Heart right ventricle (tissue), 16 donors: ENCODE results near the gene UPF3A. TPM values are rescaled to one million over a fixed set of nuclear protein-coding genes. Genes with fewer than 3 reads are reported as not detected.

Experiments used
- ATAC-seq, 8 donors: fragments of 200-7000 bp; cut with Tn5 transposase; one replicate each; pipeline ENCODE4 v1.9.1; 2020; ENCODE audit warnings: mild to moderate bottlenecking in 8 of 8, moderate library complexity in 8 of 8, moderate number of reproducible peaks in 1 of 8
- DNase-seq, 2 donors: peaks; one replicate each; pipeline ENCODE4 v3.0.0-alpha.2; 2020
- H3K27ac ChIP-seq, 10 donors: fragments of 200-600 bp; sonication (generic) in 2 of 10; one replicate each; pipeline versions ENCODE4 v1.5.0 to v1.8.0; 2020 to 2022; ENCODE audit warnings: mild to moderate bottlenecking in 3 of 10
- H3K27me3 ChIP-seq, 7 donors: fragments of 200-600 bp; one replicate each; pipeline ENCODE4 v1.8.0; 2021 to 2022; ENCODE audit warnings: mild to moderate bottlenecking in 2 of 7
- H3K36me3 ChIP-seq, 9 donors: fragments of 200-600 bp; sonication (generic) in 1 of 9; one replicate each; pipeline versions ENCODE4 v1.5.0 to v1.8.0; 2020 to 2022; ENCODE audit warnings: mild to moderate bottlenecking in 2 of 9
- H3K4me1 ChIP-seq, 9 donors: fragments of 200-600 bp; sonication (generic) in 1 of 9; one replicate each; pipeline versions ENCODE4 v1.5.0 to v1.8.0; 2020 to 2022; ENCODE audit warnings: mild to moderate bottlenecking in 4 of 9
- H3K4me3 ChIP-seq, 10 donors: fragments of 200-600 bp; sonication (generic) in 2 of 10; one replicate each; pipeline versions ENCODE4 v1.5.0 to v1.8.0; 2020 to 2022; ENCODE audit warnings: mild to moderate bottlenecking in 7 of 10, moderate library complexity in 2 of 10
- H3K9me3 ChIP-seq, 11 donors: fragments of 200-600 bp in 10 of 11; sonication (generic) in 2 of 11; one replicate each; pipeline versions ENCODE4 v1.5.0 to v1.8.0; 2013 to 2022; ENCODE audit warnings: mild to moderate bottlenecking in 2 of 11, control low read depth in 1 of 11, moderate library complexity in 1 of 11
- WGBS, 2 donors: extraction: QIAGEN DNeasy Blood & Tissue Kit; methylation state at CpG; one replicate each; pipeline ENCODE4 v1.1.7; 2013; ENCODE audit warnings: inconsistent platforms in 1 of 2; 5-methylcytosine and 5-hydroxymethylcytosine counted together
- intact Hi-C, 10 donors: fragments of 100-400 bp; cut with DNase I; formaldehyde crosslinking; loops; one replicate each; pipeline versions ENCODE4 v1.11.1 to v1.14.2; 2022
- polyA plus RNA-seq, 2 donors: library from polyadenylated mRNA; stranded (reverse); fragments of 200-250 nt; gene quantifications; one replicate each; pipeline ENCODE4 v1.2.3, GENCODE V29; 2013
- total RNA-seq, 10 donors: library from RNA; stranded (reverse); fragmentation: NEBNext Ultra II Directional in 3 of 10; extraction: Animal tissue kit (Norgen Biotek cat#: 25700) in 3 of 10; gene quantifications; one replicate each; pipeline versions ENCODE4 v1.2.1 to v1.2.4, GENCODE V29; 2021 to 2023
- TF ChIP-seq, protein P1 (sequence below), 9 donors: fragments of 200-600 bp; sonication (generic) in 2 of 9; IDR thresholded peaks; one replicate each; pipeline versions ENCODE4 v1.5.0 to v1.8.0; 2021 to 2022; ENCODE audit warnings: antibody characterized with exemption in 9 of 9, mild to moderate bottlenecking in 5 of 9, moderate library complexity in 1 of 9
- donor health status: Arrhythmogenic right ventricular cardiomyopathy.
- donor health status: ischemic (EF 13 %, LVEDD 7.1; RV severe dilation, severe dysfunction).
- donor health status: healthy with polysubstance abuse.
- donor health status: DM: no; HTN: yes; CAD: no.
- donor health status: DM: no; HTN: no; CAD: no.
- donor health status: ischemic (EF 25% LVEDD 6.9; RV normal size, moderate dysfunction).
- donor health status: ischemic (EF 25% LVEDD 5.7; RV mildly dilated, moderate dysfunction).
- donor health status: healthy.
- donor health status: DM: yes; HTN: yes; CAD: no.
- donor health status: Ischemic cardiomyopathy.
- donor health status: ischemic (EF 35%, LVEDD 5.7; RV mildly dilated, moderate dysfunction).
- donor health status: nonischemic (EF 11% LVEDD 7.7; RV severe dilation, severe dysfunction).
- donor health status: DM: yes; HTN: yes; CAD: no.
- donor health status: PGD.
- donor health status: ischemic (EF 29% LVEDD 5.4; RV normal size, mild dysfunction).
- donor health status: nonischemic (EF 23%, LVEDD 6.1; RV moderate dilation, normal function).

The UPF3A gene
- total and polyA plus RNA-seq, 12 donors = 16.6 to 105 (median 20.4) TPM

DNA sequence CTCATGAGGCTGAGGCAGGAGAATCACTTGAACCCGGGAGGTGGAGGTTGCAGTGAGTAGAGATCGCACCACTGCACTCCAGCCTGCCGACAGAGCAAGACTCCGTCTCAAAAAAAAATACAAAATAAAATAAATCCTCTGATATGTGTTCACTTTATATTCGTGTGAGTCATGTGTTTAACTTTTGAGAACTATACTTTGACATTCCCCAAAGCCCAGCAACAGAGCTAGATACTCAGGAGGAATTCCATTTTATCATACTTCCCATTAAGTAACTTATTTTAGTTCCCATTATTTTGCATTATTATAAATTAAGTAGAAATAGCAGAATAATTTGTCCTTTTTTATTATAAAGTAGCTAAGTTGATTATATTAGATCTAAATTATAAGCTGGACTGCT, 29.6 kb downstream of the UPF3A start:
- no peak for ATAC-seq
- TF ChIP-seq, protein P1, sequence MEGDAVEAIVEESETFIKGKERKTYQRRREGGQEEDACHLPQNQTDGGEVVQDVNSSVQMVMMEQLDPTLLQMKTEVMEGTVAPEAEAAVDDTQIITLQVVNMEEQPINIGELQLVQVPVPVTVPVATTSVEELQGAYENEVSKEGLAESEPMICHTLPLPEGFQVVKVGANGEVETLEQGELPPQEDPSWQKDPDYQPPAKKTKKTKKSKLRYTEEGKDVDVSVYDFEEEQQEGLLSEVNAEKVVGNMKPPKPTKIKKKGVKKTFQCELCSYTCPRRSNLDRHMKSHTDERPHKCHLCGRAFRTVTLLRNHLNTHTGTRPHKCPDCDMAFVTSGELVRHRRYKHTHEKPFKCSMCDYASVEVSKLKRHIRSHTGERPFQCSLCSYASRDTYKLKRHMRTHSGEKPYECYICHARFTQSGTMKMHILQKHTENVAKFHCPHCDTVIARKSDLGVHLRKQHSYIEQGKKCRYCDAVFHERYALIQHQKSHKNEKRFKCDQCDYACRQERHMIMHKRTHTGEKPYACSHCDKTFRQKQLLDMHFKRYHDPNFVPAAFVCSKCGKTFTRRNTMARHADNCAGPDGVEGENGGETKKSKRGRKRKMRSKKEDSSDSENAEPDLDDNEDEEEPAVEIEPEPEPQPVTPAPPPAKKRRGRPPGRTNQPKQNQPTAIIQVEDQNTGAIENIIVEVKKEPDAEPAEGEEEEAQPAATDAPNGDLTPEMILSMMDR (IDR thresholded peaks at IDR 0.05) = no peak
- WGBS, 2 donors = 85 to 87% methylated on average over 5 of the region's 5 CpGs
- DNase-seq = no peak
- Histone ChIP-seq H3K4me1 (peaks cover 0 to 23% (median 17%) of the 10 kb centered on the region in 9 donors), H3K36me3 (peaks cover 0 to 18% (median 12%) of the 10 kb centered on the region in 9 donors), H3K27me3 (no peaks in the 10 kb centered on the region), H3K9me3 (no peaks in the 10 kb centered on the region), H3K27ac (no peak overlapping the region), H3K4me3 (no peak overlapping the region)
- intact Hi-C loops = no loop called here

DNA sequence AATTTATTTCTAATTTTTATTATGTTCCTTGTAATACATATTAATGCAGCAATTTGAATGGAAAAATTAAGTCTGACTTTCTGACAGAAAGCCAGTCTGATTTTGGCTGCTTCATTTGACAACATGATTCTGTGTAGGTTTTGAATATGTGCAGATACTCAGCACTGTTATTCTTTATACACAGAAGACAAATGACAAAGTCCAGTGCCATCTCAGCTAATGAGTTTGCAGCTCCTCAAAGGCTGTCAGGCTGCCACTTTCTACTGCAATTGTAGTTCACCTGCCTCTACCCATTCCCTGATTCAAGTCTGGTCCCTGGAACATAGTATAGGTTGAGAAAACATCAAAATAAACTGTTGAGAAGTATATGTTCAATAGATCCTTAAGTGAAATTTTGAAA, 30.0 kb downstream of the UPF3A start:
- Histone ChIP-seq H3K36me3 (peaks cover 0 to 13% (median 8%) of the 10 kb centered on the region in 9 donors), H3K4me1 (peaks cover 0 to 27% (median 18%) of the 10 kb centered on the region in 9 donors), H3K9me3 (no peaks in the 10 kb centered on the region), H3K27me3 (no peaks in the 10 kb centered on the region), H3K27ac (no peak overlapping the region), H3K4me3 (no peak overlapping the region)
- no peak for ATAC-seq
- intact Hi-C loops = no loop called here
- no peak for DNase-seq
- TF ChIP-seq, protein P1 (IDR thresholded peaks at IDR 0.05) = no peak

DNA sequence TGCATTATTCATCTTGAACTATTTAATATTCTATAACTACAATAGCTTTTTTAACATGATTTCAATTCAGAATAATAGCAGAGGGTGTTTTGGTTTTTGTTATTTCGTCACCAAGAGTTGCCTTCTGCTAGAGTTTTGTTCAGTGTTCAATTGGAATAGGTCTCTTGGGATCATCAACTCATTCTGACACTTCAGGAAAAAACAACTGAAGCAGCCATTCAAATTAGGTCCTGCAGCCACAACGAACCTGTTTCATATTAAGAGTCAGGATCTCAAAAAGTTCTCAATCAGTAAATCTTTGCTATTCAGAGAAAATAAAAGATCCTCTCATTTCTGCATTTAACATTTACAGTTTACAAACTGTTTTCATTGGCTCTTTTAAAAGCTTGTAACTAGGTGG, 30.5 kb downstream of the UPF3A start:
- TF ChIP-seq, protein P1 (IDR thresholded peaks at IDR 0.05) = no peak
- H3K4me1 ChIP-seq = peaks cover 0 to 32% (median 18%) of the 10 kb centered on the region in 9 donors
- no peaks in the 10 kb centered on the region for H3K9me3 ChIP-seq
- H3K27me3 ChIP-seq = no peaks in the 10 kb centered on the region
- H3K27ac ChIP-seq = no peak overlapping the region
- 40% methylated on average over 2 of the region's 2 CpGs for WGBS, 2 donors
- ATAC-seq = no peak
- DNase-seq = no peak
- peaks cover 0 to 8% (median 2%) of the 10 kb centered on the region in 9 donors for H3K36me3 ChIP-seq
- no peak overlapping the region for H3K4me3 ChIP-seq
- intact Hi-C loops = no loop called here

DNA sequence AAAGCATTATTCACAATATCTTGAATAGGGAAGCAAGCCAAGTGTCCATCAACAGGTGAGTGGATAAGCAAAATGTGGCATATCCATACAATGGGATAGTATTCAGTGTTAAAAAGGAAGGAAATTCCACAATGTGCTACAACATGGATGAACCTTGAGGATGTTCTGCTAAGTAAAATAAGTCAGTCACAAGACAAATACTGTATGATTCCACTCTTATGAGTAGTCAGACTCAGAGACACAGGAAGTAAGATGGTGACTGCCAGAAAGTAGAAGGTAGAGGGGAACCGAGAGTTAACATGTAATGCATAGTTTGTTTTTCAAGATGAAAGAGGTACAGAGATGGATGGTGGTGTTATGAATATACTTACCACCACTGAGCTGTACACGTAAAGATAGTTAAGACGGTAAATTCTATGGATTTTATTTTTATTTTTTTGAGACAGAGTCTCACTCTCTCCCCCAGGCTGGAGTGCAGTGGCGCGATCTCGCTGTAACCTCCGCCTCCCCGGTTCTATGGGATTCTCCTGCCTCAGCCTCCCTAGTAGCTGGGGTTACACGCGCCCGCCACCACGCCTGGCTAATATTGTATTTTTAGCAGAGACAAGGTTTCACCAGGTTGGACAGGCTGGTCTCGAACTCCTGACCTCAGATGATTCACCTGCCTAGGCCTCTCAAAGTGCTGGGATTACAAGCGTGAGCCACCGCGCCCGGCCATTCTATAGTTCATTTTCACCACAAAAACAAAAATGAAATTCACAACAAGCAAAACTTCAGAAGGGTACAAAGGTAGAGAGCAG, 31.9 kb downstream of the UPF3A start:
- Histone ChIP-seq H3K9me3 (no peaks in the 10 kb centered on the region), H3K27me3 (no peaks in the 10 kb centered on the region), H3K36me3 (no peaks in the 10 kb centered on the region), H3K27ac (peak overlapping the region; percentile 87 to 98 (median 94)), H3K4me1 (peaks cover 0 to 43% (median 29%) of the 10 kb centered on the region in 9 donors), H3K4me3 (peak overlapping the region in 9 of 10 donors; percentile 64 to 93 (median 85))
- intact Hi-C loops = no loop called here
- TF ChIP-seq, protein P1 (IDR thresholded peaks at IDR 0.05) = no peak
- no peak for DNase-seq
- ATAC-seq = no peak
- WGBS, 2 donors = 89 to 91% methylated on average over 17 of the region's 17 CpGs
